GM12892 (cell line): ENCODE results near the gene MIEF2.

ENCODE experiments used
- DNase-seq: peaks from one replicate; pipeline ENCODE4 v3.0.0; 2011; ENCODE audit not compliant: insufficient read length
- FAIRE-seq: peaks from 2 replicates; lab custom pipeline; 2011; peaks lifted over from hg19 to GRCh38; lab: Jason Lieb, UNC
- POLR2A ChIP-seq: IDR thresholded peaks from 2 replicates; pipeline ENCODE4 v1.6.1; 2011; ENCODE audit warnings: low read depth, low read length, control low read depth
- POLR2AphosphoS5 ChIP-seq: IDR thresholded peaks from 2 replicates; pipeline ENCODE4 v1.6.1; 2011; ENCODE audit warnings: low read depth, low read length, control low read depth
- TAF1 ChIP-seq: IDR thresholded peaks from 2 replicates; pipeline ENCODE4 v1.6.1; 2011; ENCODE audit warnings: low read depth, mild to moderate bottlenecking, control low read depth, low read length, borderline replicate concordance

MIEF2 gene

GRCh38 chr17:18250708-18251107, 9.8 kb upstream of the MIEF2 start:
- TF ChIP-seq TAF1 (no peak), POLR2A (no peak), POLR2AphosphoS5 (no peak)
- no peak for FAIRE-seq

GRCh38 chr17:18251204-18251603, 9.3 kb upstream of the MIEF2 start:
- DNase-seq (no peak), FAIRE-seq (no peak)
- TF ChIP-seq TAF1: no peak
- no peak for TF ChIP-seq POLR2A
- no peak for TF ChIP-seq POLR2AphosphoS5

More at GRCh38 chr17:18250708-18251107, 9.8 kb upstream of the MIEF2 start:
- DNase-seq: no peak

GRCh38 chr17:18252160-18252559, 8.3 kb upstream of the MIEF2 start:
- DNase-seq: no peak
- TF ChIP-seq TAF1 (no peak), POLR2AphosphoS5 (no peak), POLR2A (no peak)
- FAIRE-seq: no peak

- no peak for TF ChIP-seq POLR2A
- TF ChIP-seq TAF1: no peak
- no peak for TF ChIP-seq POLR2AphosphoS5
- no peak for DNase-seq
- no peak for FAIRE-seq
Observed at GRCh38 chr17:18253187-18253884, 7.1 kb upstream of the MIEF2 start.

- TF ChIP-seq TAF1 (no peak), POLR2AphosphoS5 (no peak), POLR2A (no peak)
- no peak for DNase-seq
- no peak for FAIRE-seq
Observed at GRCh38 chr17:18253947-18254821, 6.3 kb upstream of the MIEF2 start.

GRCh38 chr17:18254888-18255649, 5.4 kb upstream of the MIEF2 start:
- DNase-seq (no peak), FAIRE-seq (no peak)
- no peak for TF ChIP-seq POLR2A
- no peak for TF ChIP-seq POLR2AphosphoS5
- no peak for TF ChIP-seq TAF1

- DNase-seq: no peak
- FAIRE-seq: no peak
- TF ChIP-seq POLR2AphosphoS5 (no peak), POLR2A (no peak), TAF1 (no peak)
Observed at GRCh38 chr17:18256351-18256750, 4.1 kb upstream of the MIEF2 start.

GRCh38 chr17:18256776-18257175, 3.7 kb upstream of the MIEF2 start:
- DNase-seq (no peak), FAIRE-seq (no peak)

GRCh38 chr17:18257268-18257981, 3.0 kb upstream of the MIEF2 start:
- TF ChIP-seq TAF1: no peak
- no peak for TF ChIP-seq POLR2A
- no peak for TF ChIP-seq POLR2AphosphoS5
- FAIRE-seq (peak; percentile 87), DNase-seq (no peak)

More at GRCh38 chr17:18256776-18257175, 3.7 kb upstream of the MIEF2 start:
- TF ChIP-seq POLR2A (no peak), POLR2AphosphoS5 (no peak), TAF1 (no peak)

- TF ChIP-seq POLR2AphosphoS5 (0 out of 2 replicates have a peak, but pooled peaks have one; percentile 17), POLR2A (0 out of 2 replicates have a peak, but pooled peaks have one; percentile 15), TAF1 (0 out of 2 replicates have a peak, but pooled peaks have one; percentile 33)
- no peak for FAIRE-seq
- peak; percentile 59 for DNase-seq
Observed at GRCh38 chr17:18257982-18258355, 2.5 kb upstream of the MIEF2 start.
